IMR-90 (cell line): ENCODE measurements around the gene USPL1.

Source experiments
- POLR2A ChIP-seq: IDR thresholded peaks from 2 replicates; pipeline ENCODE4 v1.6.1; 2012; ENCODE audit warnings: mild to moderate bottlenecking, low read depth, low read length
- RFX5 ChIP-seq: IDR thresholded peaks from 2 replicates; pipeline ENCODE4 v1.8.0; 2012; ENCODE audit warnings: low read depth, mild to moderate bottlenecking, low read length, moderate library complexity
- TF ChIP-seq, protein P1 (sequence below): fragments of 150-350 bp; IDR thresholded peaks from 2 replicates; pipeline ENCODE4 v1.6.1; 2017; ENCODE audit warnings: mild to moderate bottlenecking, antibody characterized with exemption, low read length, low read depth
- TF ChIP-seq, protein P2 (sequence below): conservative IDR thresholded peaks from 2 replicates; pipeline ENCODE4 v1.5.1; 2012; ENCODE audit warnings: mild to moderate bottlenecking, low read depth, low read length, improper control_type of control experiment

DNA sequence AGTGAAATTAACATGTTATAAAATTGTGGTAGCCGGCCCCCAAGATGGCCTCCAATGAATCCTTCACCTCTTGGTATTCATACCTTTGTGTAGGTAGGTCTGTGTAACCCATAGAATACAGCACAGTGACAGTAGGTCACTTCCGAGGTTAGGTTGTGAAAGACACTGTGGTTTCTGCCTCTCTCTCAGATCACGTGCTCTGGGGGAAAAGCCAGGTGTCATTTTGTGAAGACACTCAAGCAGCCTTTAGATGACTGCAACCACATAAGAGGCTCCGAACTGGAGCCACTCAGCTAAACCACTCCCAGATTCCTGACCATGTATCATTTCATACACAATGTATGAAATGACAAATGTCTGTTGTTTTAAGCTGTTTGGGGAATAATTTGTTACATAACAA is 9.8 kb upstream of the USPL1 start:
- TF ChIP-seq, protein P1, sequence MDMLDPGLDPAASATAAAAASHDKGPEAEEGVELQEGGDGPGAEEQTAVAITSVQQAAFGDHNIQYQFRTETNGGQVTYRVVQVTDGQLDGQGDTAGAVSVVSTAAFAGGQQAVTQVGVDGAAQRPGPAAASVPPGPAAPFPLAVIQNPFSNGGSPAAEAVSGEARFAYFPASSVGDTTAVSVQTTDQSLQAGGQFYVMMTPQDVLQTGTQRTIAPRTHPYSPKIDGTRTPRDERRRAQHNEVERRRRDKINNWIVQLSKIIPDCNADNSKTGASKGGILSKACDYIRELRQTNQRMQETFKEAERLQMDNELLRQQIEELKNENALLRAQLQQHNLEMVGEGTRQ: no peak
- TF ChIP-seq, protein P2, sequence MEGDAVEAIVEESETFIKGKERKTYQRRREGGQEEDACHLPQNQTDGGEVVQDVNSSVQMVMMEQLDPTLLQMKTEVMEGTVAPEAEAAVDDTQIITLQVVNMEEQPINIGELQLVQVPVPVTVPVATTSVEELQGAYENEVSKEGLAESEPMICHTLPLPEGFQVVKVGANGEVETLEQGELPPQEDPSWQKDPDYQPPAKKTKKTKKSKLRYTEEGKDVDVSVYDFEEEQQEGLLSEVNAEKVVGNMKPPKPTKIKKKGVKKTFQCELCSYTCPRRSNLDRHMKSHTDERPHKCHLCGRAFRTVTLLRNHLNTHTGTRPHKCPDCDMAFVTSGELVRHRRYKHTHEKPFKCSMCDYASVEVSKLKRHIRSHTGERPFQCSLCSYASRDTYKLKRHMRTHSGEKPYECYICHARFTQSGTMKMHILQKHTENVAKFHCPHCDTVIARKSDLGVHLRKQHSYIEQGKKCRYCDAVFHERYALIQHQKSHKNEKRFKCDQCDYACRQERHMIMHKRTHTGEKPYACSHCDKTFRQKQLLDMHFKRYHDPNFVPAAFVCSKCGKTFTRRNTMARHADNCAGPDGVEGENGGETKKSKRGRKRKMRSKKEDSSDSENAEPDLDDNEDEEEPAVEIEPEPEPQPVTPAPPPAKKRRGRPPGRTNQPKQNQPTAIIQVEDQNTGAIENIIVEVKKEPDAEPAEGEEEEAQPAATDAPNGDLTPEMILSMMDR: no peak
- TF ChIP-seq POLR2A (no peak), RFX5 (no peak)
